Activated effector memory CD4-positive, alpha-beta T cell treated with Interleukin-2 at 50 U/mL for 16 hours (primary cell): ENCODE measurements around the gene ANKS1B.
"Not testable (repeated sequence)": the region's sequence is repeated elsewhere in the genome, so short reads cannot be mapped to it uniquely, and the experiment has no call there.

Experiments
- DNase-seq: peaks from one replicate; pipeline ENCODE4 v3.0.0-alpha.2; 2020

The ANKS1B gene

GRCh38 chr12:99859126-99859525, 125.6 kb downstream of the ANKS1B start:
- DNase-seq: no peak

DNA sequence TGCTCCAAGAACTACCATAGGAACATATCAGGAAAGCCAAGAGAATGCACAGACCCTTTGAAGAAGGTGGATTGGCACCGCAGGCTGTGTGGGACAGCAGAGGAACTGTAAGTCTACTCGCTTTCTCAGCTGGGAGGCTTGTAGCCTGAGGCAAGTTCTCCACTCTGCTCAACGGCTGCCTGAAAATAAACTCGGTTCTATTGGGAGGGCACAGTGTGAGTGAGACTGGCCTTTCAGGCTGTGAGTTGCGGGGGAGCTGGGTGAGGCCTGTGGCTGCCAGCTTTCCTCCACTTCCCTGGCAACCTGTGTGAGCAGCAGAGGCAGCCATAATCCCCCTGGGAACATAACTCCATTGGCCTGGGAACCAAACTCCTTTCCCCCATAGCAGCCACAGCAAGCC, 132.1 kb downstream of the ANKS1B start:
- DNase-seq: no peak

DNA sequence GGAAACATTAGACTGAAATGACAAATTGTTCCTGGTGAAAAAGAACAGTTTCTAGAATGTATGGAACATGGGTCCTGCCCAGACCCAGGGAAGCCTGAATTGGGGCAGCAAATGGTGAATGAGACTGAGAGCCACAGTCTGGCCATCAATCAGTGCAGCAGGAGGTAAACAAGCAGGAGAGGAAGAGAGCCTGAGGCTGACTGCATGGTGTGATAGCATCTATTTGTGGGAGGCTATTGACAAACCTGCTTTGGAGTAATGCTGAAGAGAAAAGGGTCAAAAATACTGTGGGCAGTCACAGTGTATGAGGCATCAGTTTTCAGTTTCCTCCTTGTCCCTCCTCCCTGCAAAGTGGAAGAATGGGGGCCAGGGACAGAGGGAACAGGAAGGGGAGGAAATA, 136.8 kb downstream of the ANKS1B start:
- no peak for DNase-seq

DNA sequence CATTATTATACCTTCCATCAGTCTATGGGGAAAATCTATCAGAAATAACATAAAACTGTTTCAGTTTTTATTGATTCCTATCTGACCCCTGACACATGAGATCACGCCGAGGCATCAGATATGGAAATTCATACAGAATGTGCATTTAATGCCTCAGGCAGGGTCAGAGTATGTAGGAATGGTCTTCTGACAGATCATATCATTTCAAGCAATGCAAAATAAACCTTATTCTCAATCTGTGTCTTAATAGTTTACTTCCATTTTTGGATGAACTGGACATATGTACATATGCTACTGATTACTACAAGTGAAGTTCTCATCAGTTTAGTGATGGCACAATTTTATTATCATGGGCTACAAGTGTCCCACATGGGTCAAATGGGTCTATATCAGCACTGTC, 150.0 kb downstream of the ANKS1B start:
- DNase-seq: no peak

- no peak for DNase-seq
Observed at GRCh38 chr12:99833397-99833796, 151.3 kb downstream of the ANKS1B start.

DNA sequence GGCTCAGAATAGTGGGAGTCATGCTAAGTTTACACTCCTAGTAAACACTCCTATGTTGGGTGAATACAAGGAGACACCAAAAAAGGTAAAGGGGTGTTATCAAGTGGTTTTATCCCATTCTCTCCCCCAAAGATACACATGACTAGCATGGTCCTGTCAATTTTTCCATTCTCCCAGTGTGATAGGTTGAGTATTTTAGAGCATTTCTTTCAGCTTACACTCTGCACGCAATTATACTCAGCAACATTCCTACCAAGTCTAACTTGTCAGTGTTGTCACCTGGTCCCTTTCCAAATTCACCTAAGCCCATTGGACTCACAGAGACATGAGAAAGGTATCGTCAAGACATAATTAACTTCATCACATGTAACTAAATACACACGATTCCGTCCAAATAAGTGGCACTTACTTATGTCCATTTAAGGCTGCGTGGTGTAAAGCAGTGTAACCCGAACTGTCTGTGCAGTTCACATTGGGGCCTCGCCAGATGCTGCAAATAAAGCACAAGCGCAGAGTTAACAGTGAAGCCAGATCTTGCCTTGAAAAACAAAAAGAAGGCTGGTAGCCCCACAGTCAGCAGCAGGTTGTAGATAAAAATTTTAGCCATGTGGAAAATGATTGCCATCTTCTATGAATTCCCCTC, 159.7 kb downstream of the ANKS1B start:
- DNase-seq: no peak

DNA sequence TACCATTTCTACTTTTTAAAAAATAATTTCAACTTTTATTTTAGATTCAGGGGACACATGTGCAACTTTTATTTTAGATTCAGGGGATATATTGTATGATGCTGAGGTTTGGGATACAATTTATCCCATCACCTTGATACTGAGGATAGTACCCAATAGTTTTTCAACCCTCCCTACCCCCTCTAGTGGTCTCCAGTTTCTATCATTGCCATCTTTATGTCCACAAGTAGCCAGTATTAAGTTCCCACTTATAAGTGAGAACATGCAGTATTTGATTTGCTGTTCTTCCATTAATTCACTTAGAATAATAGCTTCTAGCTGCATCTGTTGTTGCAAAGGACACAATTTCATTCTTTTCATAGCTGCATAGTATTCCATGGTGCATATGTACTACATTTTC, 162.5 kb downstream of the ANKS1B start:
- DNase-seq: no peak

DNA sequence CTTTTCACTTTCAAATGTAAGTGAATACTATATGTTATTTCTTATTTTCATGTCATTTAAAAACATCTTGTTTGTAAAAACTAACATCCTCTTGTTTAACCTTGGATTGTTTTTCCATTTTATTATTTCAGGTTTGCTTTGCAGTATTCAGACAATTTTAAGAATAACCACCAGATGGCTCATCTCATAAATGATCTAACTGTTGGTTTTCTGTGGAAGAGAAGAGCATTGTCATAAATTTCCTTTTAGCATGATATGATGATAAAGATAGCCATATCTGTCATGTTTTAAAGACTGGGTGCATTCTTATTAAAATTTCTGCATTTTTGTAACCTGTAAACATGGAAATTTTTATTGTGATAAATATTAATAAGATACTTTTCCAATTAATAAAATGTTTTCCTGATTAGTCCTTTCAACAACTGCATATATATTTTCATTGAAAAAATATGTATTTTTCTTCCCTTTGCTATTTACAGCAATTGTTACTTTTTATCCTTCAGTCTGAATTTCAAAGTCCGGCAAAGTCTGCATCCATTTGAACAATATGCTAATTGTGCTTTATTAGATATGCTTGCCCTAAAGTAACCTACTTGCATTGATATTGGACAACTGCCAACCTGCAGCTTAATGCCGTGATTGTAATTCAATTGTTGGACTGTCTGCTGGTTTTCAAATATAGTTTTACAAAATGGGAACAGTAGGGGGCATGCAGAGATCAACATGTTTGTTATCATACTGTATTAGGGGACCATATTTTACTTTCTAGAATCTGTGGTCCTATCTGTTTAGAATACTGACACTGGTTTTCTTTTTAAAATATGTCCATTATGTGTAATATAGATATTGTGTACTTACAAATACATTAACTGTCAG, 173.8 kb downstream of the ANKS1B start:
- no peak for DNase-seq

GRCh38 chr12:99809909-99810308, 174.8 kb downstream of the ANKS1B start:
- DNase-seq: no peak

DNA sequence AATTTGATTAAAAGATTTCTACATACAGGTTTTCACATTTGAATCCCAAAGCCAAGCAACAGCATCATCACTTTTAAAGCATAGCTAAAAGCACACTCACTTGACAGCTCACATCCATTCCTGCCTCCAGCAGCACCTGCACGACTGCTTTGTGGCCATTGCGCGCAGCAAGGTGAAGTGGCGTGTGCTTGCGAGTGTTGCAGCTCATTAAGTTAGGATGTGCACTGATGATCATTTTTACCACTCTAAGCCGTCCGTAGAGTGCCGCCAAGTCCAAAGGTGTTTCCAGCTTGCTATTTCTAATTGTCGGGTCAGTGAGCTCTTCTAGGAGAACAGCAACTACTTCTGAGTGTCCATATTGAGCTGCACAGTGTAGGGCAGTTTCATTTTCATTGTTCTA, 178.4 kb downstream of the ANKS1B start:
- no peak for DNase-seq

- no peak for DNase-seq
Observed at GRCh38 chr12:99804715-99805114, 180.0 kb downstream of the ANKS1B start.

DNA sequence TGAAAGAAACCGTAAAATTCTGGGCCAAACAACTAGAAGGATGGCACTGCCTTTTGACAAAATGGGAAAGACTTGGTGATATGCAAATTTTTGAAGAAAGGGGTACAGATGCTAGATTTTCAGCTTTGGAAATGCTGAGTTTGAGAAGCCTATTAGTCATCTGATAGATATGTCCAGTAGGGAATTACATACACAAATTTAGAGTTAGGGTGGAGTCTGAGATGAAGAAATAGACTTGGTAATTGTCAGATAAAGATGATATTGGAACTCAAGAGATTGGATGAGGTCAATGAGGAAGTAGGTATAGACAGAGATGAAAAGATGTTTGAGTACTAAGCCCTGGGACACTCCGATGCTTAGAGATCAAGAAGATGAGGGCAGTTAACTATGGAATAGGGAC, 184.1 kb downstream of the ANKS1B start:
- DNase-seq: no peak

- not testable (repeated sequence) for DNase-seq
Observed at GRCh38 chr12:99797931-99798330, 186.8 kb downstream of the ANKS1B start.

GRCh38 chr12:99783421-99783820, 201.3 kb downstream of the ANKS1B start:
- DNase-seq: no peak

DNA sequence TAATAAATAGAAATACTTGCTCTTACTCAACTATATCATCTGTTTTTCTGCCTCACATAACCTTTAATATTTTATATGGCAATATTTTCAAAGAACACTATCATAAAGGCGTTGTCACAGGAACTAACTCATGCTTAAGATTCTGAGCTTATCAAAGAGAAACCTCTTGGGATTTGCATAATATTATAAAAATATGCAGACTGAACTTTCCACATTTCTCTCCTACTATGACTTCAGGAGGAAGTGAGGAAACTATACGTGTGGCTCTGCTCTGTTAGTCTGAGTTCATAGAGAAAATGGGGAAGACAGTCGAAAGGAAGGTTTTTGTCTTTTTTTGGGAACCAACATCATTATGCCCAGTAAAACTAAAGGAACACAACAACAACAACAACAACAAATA, 212.5 kb downstream of the ANKS1B start:
- DNase-seq: no peak

GRCh38 chr12:99771659-99772058, 213.1 kb downstream of the ANKS1B start:
- DNase-seq: no peak

DNA sequence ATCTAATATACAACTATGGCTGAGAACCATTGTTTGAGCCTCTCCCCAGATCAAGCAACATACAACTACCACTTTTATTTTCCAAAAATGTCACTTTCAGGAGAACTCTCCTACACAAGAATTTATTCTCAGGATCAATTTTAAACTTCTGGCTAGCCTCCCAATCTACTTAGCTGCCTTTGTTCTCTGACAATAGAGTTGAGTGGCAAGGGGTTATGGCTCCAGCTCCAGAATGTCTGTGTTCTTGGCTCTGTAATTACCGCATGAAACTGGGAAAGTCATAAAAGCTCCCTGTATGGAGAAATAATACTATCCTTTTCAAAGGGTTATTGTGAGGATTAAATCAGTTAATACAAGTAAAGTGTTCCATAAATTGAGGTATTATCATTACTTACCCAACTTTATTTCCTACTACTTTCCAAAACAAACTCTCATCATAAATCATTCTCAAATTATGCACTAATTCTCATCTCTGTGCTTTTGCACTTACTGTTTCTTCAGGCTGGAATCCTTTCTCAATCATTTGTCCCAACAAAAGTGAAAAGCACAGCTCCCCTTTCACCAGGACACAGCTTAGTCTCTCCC, 215.2 kb downstream of the ANKS1B start:
- no peak for DNase-seq

DNA sequence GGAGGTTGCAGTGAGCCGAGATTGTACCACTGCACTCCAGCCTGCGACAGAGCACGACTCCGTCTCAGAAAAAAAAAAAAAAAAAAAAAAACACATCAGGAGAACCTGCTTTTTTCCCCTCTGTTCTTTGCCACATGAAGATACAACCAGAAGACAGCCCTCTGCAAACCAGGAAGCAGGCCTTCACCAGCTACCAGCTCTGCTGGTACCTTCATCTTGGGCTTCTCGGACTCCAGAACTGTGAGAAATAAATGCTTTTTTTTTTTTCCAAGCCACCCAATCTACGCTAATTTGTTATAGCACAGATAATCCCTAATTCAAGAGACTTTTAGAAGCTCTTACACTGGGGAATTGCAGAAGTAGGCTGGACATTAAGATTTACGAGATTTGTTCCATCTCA, 216.0 kb downstream of the ANKS1B start:
- DNase-seq: no peak

DNA sequence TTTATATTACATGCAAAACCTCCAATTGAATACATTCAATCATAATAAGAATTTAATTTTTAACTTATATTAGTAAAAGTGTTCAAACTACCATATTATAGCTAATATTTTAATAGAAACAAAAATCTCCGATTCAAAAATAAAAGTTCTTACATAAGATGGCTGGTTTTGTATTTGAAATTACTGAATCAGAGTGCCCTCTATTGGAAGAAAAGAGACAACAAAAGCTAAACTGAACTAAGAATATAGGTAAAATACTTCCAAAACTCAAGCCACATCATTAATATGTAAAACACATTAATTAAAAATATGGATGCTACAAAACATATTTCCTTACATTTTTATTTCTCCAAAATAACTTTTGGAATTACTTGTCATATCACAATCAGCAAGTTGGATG, 216.9 kb downstream of the ANKS1B start:
- no peak for DNase-seq

DNA sequence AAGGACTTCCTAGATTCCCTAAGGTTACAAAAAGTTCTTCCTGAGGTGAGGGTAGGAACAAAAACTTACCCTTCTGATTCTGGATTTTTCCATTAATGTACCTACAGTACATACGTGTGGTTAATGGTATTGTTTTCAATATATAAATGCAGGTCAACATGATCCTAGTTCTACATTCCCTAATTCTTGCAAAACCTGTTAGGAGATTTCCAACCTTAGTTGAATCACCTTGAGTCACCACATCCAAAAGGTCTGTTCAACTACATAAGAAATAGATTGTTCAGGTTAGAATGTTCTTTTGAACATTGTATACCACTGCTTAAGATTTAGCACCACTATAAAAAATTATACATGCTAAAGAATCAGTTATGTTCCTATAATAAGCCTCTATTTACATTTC, 218.3 kb downstream of the ANKS1B start:
- DNase-seq: no peak

DNA sequence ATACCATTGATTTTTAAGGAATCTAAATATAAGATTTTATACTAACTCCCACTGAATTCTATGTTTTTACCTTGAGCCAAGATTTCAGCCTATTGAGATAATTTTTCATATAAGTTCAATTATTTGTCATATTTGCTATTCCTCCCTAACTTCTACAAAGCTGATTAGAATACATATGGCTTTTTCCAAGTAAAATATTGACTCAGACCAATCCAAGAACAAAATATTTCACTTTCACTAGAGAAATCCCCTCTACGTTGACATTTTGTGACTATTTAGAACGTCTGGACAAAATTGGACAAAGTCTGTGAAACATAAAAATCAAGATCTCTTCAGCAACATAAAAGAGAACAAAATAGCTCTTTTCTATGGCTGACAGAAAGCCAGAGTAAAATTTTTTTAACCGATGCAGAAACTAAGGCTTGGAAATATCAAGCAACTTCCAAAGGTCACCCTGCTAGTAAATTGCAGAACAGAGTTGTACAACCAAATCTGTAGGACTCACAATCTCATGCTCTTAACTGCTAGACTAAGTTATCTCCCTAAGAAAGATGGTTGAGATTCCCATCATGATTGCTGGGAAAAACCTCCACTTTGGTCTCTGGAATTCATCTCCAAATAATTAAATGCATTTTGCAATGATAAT, 219.1 kb downstream of the ANKS1B start:
- DNase-seq: no peak

DNA sequence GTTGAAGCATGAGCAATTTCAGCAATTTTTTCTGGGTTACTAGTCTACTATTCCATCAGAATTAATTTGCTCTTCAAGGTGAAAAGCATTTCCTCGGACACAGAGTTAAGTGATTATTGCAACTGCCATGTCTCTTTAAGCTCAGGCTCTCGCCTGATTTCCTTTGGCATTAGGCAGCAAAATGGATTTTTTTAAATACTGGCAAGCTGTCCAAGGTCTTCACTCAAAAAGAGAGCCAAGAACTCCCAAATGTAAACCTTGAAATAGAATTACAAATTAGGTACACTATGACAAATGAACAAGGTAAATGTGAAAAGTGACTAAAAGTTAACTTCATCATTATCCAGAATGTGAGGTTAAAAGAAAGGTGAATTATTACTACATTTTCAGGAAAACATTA, 225.3 kb downstream of the ANKS1B start:
- no peak for DNase-seq

DNA sequence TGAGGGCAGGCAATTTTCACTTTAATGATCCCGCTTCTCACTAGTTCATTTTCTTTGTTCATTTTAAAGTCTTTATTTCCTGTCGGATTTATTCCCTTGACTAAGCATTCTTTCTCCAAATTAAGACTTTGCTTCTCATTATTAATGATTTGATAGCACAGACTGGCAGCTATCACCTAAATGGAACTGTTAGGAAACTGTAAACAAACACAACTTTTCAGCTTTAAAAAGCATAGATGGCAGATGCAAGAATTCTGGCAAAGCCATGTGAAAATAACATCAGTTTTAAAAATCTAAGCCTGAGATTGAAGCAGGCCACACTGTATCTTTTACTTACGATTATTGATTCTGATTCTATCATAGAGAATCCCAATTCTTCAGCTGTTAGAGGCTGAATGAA, 225.7 kb downstream of the ANKS1B start:
- DNase-seq: no peak

DNA sequence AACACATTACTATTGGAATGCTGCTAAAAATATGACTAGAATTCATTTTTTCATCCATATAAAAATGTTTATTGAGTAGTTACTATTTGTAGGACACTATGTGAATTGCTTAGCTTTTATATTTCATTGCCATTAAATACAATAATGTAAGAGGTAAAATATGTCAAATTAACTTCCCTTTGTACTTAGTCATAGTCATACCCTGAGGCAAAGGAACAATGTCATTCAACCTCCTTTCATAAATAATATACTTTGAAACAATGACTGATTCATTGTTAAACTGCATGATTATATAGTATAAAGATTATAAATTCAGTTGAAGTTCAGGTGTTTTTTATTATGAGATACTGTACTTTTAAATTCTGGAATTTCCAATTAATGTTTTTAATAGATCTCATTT, 232.0 kb downstream of the ANKS1B start:
- DNase-seq: no peak
